ENCODE measurements around the gene SURF4.
"Not testable (repeated sequence)": the region's sequence is repeated elsewhere in the genome, so short reads cannot be mapped to it uniquely, and the experiment has no call there.

GRCh38 chr9:133317551-133317950 lies 58.3 kb downstream of the SURF4 start:
- not testable (repeated sequence) for TF ChIP-seq CTCF (conservative IDR thresholded peaks at IDR 0.05; ENCODE audit: low read depth, low read length); EZH2 (IDR thresholded peaks at IDR 0.05; ENCODE audit: borderline replicate concordance, low read depth, low read length, poor library complexity, severe bottlenecking)

Data from A673 (cell line).